ENCODE results near the gene KLK12.

KLK12 gene, protein sequence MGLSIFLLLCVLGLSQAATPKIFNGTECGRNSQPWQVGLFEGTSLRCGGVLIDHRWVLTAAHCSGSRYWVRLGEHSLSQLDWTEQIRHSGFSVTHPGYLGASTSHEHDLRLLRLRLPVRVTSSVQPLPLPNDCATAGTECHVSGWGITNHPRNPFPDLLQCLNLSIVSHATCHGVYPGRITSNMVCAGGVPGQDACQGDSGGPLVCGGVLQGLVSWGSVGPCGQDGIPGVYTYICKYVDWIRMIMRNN

DNA sequence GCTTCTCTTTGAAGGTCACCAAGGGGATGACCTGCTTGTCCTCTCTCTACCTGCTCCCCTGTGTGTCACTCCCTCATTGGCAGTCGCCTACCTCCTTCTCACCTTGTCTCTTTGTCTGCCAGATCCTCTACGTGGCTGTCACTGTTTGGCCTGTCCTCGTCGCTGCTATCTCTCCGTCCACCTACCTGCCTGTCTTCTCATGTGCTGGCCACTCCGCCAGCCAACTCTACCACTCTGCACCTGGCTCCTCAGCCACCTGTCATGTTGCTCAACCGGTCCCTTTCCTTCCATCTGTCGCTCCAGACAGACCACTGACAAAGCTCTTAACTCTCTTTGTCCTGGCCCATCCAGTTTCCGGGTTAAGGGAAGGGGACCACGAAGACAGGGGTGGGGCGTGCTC is at the start of gene KLK12:
TSS of gene KLK12 (minus strand) at position 299 of the 400 bp plus-strand sequence. CDS start 381 bp downstream, outside the sequence.
- DNase-seq, result no peak

DNA sequence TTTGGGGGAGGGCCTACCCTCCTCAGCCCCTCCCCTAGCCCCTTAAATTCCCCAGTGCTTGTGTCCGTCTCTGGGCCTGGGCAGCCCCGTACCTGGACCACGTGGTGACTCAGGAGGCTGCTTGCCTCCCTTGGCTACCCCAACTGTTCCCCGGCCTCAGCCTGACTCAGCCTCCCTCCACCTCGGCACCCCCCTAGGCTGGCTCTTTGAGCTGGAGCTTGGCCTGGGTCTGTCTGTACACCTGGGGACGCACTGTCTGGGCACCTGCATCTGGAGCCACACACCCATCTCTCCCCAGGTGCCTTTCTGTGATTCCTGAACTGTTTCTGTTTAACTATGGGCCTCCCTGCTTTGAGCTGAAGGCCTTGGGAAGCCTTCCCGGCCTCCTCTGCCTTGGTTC is 49.7 kb upstream of the KLK12 start:
- no peak for DNase-seq

DNA sequence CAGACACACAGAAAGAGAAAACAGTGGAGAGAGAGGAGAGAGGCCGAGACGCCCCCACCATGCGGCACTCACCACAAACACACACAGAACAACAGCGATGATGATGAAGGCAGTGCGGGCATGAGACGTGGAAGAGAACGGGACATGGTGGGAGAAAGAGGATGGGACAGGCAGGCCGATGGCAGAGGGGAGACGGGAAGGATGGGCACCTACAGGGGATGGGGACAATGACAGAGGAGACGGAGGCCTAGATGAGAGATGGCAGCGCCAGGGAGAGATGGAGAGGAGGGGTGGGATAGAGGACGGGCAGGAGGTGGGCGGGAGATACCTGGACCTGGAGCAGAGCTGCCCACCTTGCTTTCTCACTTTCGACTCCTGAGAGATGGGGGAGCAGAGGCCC is 49.0 kb upstream of the KLK12 start:
- DNase-seq, result no peak

DNA sequence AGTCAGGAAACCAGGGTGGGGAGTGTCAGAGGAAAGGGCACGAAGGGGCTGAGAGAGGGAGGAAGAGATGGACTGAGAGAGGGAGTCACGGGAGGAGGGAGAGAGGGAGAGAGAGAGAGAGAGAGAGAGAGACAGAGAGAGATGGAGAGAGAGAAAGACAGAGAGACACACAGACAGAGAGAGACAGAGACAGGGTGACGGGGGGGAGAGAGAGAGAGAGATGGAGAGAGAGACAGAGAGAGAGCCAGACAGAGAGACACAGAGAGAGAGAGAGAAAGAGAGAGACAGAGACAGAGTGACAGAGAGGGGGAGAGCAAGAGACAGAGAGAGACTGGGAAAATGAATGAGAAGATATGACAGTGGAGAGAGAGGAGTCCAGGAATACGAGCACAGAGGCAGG is 48.4 kb upstream of the KLK12 start:
- no peak for DNase-seq

DNA sequence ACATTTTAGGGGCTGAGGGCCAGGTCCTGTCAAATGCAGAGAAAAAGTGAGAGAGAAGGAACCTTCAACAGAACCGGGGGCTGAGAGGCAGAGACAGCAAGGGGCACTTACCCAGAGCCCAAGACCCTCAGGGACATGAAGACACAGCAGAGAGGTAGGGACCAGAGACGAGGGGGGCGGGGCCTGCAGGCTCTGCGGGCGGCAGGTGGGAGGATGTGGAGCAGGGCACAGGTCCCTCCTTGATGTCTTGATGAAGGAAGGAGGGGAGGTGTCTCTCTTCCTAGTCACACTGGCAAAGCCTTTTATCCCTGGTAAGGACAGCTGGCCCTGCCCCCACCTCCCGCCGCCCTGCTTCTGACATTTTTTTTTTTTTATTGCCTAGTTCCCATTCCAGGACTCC is 47.8 kb upstream of the KLK12 start, which contains the start of gene KLK14:
TSS of gene KLK14 (minus strand) at position 277 of the 400 bp plus-strand sequence. CDS start at position 4, 273 bp downstream.
- DNase-seq, result no peak

DNA sequence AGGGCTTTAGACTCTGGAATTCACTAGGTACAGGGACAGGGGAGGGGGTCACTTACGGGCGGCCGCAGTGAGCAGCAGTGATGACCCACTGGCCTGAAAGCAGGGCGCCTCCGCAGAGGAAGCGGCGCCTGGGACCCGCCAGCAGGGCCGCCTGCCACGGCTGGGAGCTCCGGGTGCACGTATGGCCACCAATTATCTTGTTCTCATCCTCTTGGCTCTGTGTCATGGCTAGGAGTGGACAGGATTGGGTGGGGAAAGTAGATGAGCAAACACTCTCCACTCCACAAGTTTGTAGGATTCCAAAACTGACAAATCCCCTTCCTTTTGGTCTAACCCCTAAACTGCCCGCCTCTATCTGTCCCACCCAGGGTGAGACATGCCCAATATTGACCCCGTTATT is 46.7 kb upstream of the KLK12 start:
- DNase-seq, result no peak

DNA sequence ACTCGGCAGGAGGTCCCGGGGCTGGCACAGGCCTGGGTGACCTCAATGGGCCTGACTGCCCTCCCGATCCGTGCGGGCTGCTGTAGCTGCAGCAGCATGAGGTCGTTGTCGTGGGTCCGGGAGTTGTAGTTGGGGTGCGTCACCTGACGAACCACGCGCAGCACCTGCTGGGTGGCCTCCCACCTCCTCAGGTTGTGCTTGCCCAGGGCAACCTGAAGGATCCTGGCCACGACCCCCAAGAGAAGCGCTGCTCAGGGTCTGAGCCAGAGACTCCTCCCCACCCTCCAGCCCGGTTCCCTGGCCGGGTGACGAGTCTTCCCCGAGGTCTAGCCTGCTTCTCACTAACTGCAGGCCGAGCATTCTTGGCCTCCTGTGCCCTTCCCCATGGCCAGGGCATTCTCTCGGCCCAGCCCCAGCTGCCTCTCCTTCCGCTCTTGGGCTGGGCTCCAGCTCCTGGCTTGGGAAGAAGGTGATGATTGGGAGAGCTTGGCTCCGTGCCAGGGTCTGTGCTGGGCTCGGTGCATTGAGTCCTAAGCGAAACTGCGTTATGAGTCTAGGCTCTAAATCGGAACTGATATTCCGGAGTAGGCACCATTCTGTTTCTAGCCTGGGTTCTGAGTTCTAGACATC is 44.8 kb upstream of the KLK12 start:
- DNase-seq, result no peak

DNA sequence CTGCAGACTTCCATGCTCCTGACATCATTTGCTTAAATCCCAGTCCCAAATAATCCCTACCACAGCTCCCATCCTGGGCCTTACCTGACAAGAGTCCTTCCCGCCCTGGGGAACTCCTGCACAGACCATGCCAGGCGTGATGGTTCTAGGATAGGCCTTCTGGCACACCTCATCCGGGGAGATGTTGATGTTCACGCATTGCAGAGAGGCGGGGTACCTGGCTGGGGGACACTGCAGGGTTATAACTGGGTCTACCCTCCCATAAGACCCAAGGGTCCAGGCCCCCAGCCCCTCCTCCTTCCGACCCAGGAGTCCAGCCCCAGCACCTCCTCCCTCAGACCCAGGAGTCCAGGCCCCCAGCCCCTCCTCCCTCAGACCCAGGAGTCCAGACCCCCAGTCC is 43.9 kb upstream of the KLK12 start:
- no peak for DNase-seq

DNA sequence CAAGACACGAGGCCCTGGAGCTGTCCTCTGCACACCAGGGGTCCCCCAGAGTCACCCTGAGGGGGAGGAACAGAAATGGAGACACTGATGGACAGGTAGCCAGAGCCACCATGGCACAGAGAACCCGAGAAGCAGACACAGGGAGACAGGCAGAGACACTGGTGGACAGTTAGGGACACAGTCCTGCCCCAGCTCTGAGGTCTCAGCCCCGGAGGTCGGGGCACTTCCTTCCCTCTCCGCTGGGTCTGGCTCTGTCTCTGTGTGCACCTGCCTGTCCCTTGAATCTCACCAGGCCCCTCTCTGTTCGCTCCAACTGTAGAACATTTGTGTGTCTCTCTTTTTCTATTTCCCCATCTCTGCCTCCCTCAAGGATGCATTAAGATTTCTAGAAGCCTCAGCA is 43.3 kb upstream of the KLK12 start:
- no peak for DNase-seq

DNA sequence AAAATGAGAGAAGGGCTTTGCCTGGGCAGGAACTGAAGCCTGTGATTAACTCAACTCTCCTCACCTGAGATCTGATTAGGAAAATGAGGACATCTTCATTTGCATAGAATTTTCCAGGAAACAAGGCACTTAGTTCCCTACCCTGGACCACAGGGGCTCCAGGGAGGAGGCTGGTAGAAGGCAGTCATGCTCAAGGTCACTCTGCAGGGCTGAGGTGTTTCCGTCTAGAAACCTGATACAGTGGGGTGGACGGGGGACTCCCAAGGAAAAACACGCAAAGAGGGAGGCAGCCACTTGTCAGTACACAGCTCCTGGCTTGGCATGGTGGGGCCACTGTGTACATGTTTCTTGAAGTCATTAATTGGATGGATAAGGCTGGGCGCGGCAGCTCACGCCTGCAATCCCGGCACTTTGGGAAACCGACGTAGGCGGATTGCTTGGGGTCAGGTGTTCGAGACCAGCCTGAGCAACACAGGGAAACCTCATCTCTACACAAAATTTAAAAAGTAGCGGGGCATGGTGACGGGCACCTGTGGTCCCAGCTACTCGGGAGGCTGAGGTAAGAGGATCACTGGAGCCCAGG is 41.9 kb upstream of the KLK12 start:
- no peak for DNase-seq

DNA sequence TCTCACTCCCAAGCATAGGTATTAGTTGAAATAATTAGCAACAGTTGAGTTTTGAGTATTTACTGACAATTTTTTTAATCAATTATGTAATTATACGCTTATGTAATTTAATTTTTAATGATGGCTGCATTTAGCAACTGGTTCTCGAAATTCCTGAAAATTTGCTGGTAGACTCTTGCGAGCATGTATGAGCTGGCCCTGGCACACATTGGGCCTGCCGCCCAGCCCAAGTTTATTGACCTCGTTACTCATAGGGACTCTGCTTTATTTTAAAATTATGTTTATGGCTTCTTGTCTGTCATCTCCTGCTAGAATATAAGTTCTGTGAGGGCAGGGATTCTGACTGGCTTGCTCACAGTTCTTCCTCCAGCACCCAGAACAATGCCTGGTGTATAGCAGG is 41.2 kb upstream of the KLK12 start:
- DNase-seq, result no peak

DNA sequence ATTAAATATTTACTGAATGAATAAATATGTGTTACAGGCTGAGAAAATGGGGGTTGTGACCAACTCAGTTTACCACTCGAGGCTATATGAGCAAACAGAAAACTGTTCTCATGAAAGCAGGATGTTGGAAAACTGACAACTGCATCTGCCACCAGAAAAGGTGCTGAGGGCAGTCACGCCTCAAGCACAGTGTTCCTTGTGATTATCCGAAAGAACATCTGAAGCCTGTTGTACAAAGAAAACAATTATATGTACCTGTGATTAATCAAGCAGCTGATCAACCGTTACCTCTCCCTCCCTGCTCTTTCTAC is 36.2 kb upstream of the KLK12 start:
- no peak for DNase-seq

DNA sequence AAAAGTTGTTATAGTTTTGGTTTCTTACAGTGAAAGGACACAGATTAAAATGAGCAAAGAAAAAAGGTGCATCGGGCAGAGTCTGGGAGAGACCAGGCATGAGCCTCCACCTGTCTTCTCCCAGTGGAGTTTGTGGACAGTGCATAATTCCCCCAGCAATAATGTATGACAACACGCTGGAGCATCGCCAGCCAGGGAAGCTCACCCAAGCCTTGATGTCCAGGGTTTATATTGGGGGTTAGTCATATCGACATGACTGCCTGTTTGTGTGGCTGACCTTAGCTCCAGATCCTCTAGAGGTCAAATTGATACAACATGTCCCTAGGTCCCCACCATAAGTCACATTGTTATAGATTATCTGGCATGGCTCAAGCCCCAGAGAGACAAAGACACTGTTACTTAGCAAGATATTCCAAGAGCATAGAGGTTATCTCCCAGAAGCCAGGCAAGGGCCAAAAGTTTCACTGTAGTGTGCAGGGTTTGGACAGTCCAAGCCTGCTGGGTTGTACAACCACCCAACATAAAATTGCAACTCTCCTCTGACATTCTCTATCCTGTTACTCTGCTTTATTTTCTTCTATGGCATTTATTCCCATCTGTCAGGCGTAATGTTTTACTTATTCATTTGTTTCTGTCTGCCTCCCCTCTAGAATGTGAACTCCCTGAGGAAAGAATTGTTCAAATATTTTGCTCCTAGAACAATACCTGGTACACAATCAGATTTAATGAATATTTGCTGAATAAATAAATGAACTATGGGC is 35.7 kb upstream of the KLK12 start:
- DNase-seq, result no peak

DNA sequence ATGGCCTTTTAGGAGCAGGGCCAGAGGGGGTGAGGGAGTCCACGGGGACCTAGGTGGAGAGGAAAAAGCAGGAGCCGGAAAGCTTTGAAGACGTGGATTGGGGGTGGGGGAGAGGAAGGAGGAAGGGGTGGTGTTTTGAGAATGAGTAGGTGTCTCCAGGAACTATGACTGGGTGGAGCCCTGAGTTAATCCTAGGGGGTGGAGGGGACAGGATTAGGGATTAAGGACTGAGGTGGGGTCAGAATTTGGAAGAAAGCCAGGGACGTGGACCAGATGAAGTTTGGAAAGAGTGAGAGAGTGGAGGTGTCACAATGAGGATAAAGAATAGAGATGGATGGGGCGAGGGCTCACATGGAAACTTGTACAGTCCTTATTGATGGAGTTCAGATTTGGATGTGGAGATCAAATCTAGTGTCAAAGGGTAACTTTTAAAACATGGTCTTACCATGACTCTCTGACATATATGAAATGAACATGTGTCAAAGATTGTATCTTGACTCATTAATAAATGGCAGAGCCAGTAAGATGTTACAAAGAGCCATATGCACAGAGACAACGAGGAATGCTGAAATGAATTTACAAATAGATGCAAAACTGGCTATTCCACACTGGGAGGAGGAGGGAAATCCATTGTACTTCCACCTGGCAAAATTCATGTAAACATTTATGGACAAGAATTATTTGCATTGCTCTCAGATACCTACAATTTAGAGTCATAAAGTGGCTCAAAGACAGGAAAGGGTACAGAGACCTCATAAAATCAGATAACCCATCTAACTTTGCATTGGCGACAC is 31.8 kb upstream of the KLK12 start:
- DNase-seq, result no peak

DNA sequence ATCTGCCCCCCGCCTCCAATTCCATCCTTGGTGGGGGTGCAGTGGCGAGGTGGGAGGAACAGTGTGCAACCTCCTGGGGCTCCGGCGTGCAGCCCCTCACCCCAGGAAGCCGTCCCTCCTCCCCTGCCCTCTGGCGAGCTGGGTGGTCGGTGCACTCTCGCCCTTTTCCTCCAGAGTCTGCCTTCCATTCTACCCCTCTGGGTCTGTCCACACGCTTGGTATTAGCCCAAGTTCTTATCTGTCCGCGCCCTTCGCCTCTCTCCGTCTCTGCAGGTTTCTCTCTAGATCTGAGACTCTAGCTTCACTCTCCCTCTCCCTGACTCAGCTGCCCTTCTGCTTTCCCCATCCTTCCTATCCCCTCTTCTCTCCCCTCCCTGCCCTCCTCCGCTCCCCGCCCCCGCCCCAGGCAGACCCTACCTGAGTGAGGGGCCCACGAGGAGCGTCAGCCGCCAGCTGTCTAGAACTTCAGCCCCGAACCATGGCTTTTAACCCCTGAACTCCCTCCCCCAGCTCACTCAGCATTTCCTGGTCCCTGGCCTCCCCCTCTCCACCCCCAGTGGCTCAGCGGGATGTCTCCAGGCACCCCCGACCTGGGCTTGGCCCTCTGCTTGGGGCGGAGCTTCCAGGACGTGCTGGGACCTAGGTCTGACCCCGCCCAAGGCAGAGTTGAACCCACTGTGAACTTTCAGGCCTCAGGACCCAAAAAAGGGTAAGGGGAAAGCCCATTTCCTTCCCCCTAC is 30.6 kb upstream of the KLK12 start:
- DNase-seq, result no peak

DNA sequence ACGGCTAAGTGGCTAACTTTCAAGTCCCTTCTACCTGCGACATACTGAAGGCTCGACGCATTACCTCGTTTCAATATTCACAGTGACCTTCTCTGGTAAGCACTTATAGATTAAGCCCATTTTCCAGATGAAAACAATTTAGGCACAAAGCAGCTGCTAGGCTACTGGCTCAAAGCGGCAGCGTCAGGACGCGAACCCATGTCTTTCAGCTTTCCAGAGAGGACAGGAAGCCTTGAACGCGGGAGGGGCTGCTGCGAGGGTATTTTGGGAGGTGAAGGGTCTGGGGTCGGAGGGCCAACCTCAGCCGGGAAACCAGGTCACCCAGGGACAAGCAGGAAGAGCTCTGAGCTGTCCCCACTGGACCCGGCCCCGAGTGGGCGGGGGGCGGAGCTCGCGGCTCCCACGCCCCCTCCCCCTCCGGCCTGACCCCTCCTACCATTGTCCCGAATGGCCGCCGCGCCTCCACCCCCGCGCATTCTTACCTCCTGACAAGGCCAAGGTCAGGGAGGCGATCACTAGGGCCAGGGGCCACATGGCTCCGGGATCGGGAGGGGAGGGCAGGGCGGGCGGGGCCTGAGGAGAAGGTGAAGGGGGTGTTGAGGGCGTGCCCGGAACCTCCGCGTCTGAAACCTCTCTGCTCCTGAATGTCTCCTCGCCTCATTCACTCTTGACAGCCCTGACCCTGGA is 29.9 kb upstream of the KLK12 start, which contains the start of gene KLK13:
TSS of gene KLK13 (minus strand) at position 559 of the 687 bp plus-strand sequence. CDS start at position 534, 25 bp downstream.
- no peak for DNase-seq

DNA sequence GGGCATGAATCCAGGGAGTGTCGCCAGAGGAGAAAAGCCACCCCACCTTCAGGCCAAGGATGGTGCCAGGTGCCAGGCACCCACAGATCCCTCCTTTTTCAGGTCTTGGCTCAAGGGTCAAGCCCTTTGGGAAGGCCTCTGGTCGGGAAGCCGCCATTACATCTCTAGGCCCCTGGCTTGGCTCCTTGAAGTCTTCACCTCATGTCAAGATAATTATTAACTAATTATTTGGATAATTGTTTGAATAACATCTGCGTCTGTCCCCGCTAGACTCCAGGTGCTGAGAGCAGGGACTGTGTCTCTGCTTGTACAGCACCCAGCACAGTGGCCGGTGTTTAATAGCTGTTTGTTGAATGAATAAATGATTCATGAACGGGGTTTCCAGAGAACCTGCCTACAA is 28.9 kb upstream of the KLK12 start:
- DNase-seq, result no peak

DNA sequence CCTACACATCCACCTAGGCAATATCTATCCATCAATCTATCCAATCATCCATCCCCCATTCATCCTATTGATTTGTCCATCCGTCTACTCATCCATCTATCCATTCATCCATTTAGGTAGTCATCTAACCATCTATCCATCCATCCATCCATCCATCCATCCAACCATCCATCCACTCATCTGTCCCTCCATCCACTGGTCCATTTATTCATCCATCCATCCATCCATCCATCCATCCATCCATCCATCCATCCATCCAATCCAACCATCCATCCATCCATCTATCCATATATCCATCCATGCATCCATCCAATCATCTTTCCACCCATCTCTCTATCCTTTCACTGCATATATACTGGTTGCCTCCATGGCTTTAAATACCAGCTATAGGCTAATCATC is 26.2 kb upstream of the KLK12 start:
- DNase-seq, result no peak

DNA sequence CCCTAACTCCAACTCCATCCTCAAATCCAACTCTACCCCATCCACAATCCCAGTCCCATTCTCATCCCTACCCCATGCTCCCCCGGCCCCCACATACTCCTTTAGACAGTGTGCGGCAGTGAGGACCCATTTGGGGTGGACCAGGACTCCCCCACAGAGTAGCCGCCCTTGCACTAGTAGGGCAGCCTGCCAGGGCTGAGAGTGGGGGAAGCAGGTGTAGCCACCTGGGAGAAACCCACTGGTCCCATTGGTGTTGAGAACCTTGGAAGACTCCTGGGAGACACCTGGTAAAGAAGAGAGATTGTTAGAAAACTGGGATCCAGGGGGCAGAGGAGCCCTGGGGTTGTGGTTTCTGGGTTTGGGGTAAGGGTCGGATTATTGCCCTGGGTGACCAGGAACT is 25.5 kb upstream of the KLK12 start:
- no peak for DNase-seq

DNA sequence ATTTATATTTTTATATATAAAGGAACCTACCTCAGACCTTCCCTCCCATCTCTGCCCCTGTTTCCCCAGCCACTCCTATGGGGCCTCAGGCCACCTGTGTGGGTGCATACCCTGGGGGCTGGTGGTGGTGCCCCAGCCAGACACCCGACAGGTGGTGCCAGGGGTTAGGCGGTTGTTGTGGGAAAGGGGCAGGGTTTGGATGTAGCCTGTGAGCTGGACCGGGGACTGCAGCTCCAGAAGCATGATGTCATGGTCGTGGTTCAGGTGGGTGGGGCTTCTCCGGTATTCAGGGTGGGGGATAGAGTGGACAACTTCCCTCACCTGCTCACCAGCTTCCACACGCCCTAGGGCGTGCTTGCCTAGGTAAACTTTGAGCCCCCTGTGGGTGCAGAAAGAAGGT is 24.9 kb upstream of the KLK12 start:
- no peak for DNase-seq

DNA sequence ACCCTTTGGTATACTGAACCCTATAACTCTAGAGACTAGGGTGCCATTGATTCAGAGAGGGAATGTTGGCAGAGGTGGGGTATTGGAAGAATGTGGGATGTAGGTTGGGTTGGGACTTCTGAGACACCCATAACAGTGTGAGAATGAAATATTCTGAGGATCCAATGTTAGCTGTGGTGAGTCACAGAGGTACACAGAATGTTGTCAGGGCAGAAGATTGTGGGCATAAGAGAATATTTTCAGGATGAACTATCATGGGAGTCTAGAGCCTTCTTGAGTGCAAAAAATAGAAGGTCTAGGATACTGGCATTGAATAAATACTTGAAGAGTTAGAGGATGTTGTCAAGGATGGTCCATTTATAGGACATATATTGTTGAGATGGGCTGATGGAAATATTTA is 21.1 kb upstream of the KLK12 start:
- DNase-seq, result no peak

DNA sequence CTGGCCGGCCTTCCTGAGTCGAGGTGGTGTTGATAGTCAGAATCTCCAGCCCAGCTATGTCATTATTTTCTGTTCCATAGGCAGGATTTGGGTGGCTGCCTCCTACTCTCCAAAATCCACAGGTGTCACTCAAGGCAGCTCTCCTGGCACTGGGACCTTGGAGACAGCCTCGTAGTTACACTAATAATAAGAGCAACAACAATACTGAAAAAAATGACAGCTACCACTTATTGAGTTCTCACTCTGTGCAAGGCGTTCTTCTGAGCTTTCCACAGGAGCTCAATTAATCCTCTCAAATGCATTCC is 12.2 kb upstream of the KLK12 start:
- no peak for DNase-seq

All from right hindlimb (tissue), 1 donor.